Right atrium auricular region (tissue), 2 donors: ENCODE results near the gene RGSL1. TPM values are rescaled to one million over a fixed set of nuclear protein-coding genes. Genes with fewer than 3 reads are reported as not detected.

ENCODE experiments used
- DNase-seq: peaks from one replicate; pipeline ENCODE4 v3.0.0-alpha.2; 2019; ENCODE audit warnings: low spot score
- H3K27ac ChIP-seq, 2 donors: fragments of 200-600 bp; sonication (generic); 1 replicate in 1 of 2; 2 replicates in 1 of 2; pipeline ENCODE4 v1.5.1; 2016 to 2019
- H3K27me3 ChIP-seq, 2 donors: fragments of 200-600 bp; sonication (generic); one replicate each; pipeline versions ENCODE4 v1.5.1 to v1.6.0; 2017 to 2019
- H3K36me3 ChIP-seq: fragments of 200-600 bp; sonication (generic); one replicate; pipeline ENCODE4 v1.5.1; 2016
- H3K4me1 ChIP-seq, 2 donors: fragments of 200-600 bp; sonication (generic); one replicate each; pipeline versions ENCODE4 v1.5.1 to v1.6.0; 2017 to 2019
- H3K4me3 ChIP-seq, 2 donors: fragments of 200-600 bp; sonication (generic); 1 replicate in 1 of 2; 2 replicates in 1 of 2; pipeline ENCODE4 v1.5.1; 2017 to 2019; ENCODE audit warnings: mild to moderate bottlenecking in 1 of 2, moderate library complexity in 1 of 2
- H3K9me3 ChIP-seq, 2 donors: fragments of 200-600 bp; sonication (generic); one replicate each; pipeline ENCODE4 v1.5.1; 2019
- CTCF ChIP-seq, 2 donors: fragments of 200-600 bp; sonication (generic); IDR thresholded peaks; one replicate each; pipeline ENCODE4 v1.5.1; 2019; ENCODE audit warnings: antibody characterized with exemption in 2 of 2
- total RNA-seq, 2 donors: library from RNA; depleted of rRNA; stranded (reverse); fragments of >200 nt; gene quantifications; one replicate each; pipeline ENCODE4 v1.1.0, GENCODE V29; 2016

The RGSL1 gene
- total RNA-seq, 2 donors from 2014 or later = not detected

- Histone ChIP-seq H3K4me1 (no peaks in the 10 kb centered on the region), H3K4me3 (no peak overlapping the region), H3K9me3 (peaks cover 0 to 14% of the 10 kb centered on the region in 2 donors), H3K27me3 (no peaks in the 10 kb centered on the region), H3K36me3 (no peaks in the 10 kb centered on the region), H3K27ac (no peak overlapping the region)
- no peak for DNase-seq
- no peak for TF ChIP-seq CTCF (IDR thresholded peaks at IDR 0.05)
These were observed 26.7 kb downstream of the RGSL1 start for GRCh38 chr1:182476625-182477024.

- Histone ChIP-seq H3K36me3 (no peaks in the 10 kb centered on the region), H3K9me3 (peaks cover 0 to 14% of the 10 kb centered on the region in 2 donors), H3K4me1 (no peaks in the 10 kb centered on the region), H3K27ac (no peak overlapping the region), H3K4me3 (no peak overlapping the region), H3K27me3 (no peaks in the 10 kb centered on the region)
- no peak for TF ChIP-seq CTCF (IDR thresholded peaks at IDR 0.05)
- no peak for DNase-seq
These were observed 28.3 kb downstream of the RGSL1 start for GRCh38 chr1:182478238-182478637.

GRCh38 chr1:182484067-182484466 lies 34.1 kb downstream of the RGSL1 start:
- no peaks in the 10 kb centered on the region for H3K27me3 ChIP-seq
- no peak overlapping the region for H3K4me3 ChIP-seq
- no peak for TF ChIP-seq CTCF (IDR thresholded peaks at IDR 0.05)
- H3K36me3 ChIP-seq = no peaks in the 10 kb centered on the region
- peaks cover 0 to 1% of the 10 kb centered on the region in 2 donors for H3K9me3 ChIP-seq
- H3K4me1 ChIP-seq = no peaks in the 10 kb centered on the region
- DNase-seq = no peak
- no peak overlapping the region for H3K27ac ChIP-seq

GRCh38 chr1:182484531-182485257 lies 34.7 kb downstream of the RGSL1 start:
- Histone ChIP-seq H3K27ac (no peak overlapping the region), H3K27me3 (no peaks in the 10 kb centered on the region), H3K36me3 (no peaks in the 10 kb centered on the region), H3K4me1 (no peaks in the 10 kb centered on the region), H3K4me3 (no peak overlapping the region), H3K9me3 (no peaks in the 10 kb centered on the region)
- TF ChIP-seq CTCF (IDR thresholded peaks at IDR 0.05) = no peak
- DNase-seq = no peak

GRCh38 chr1:182485861-182486260 lies 35.9 kb downstream of the RGSL1 start:
- Histone ChIP-seq H3K36me3 (no peaks in the 10 kb centered on the region), H3K9me3 (no peaks in the 10 kb centered on the region), H3K4me1 (no peaks in the 10 kb centered on the region), H3K27ac (no peak overlapping the region), H3K4me3 (no peak overlapping the region), H3K27me3 (no peaks in the 10 kb centered on the region)
- no peak for DNase-seq
- no peak for TF ChIP-seq CTCF (IDR thresholded peaks at IDR 0.05)

- H3K9me3 ChIP-seq = no peaks in the 10 kb centered on the region
- no peaks in the 10 kb centered on the region for H3K4me1 ChIP-seq
- no peaks in the 10 kb centered on the region for H3K36me3 ChIP-seq
- no peak for TF ChIP-seq CTCF (IDR thresholded peaks at IDR 0.05)
- no peak for DNase-seq
- H3K4me3 ChIP-seq = no peak overlapping the region
- H3K27me3 ChIP-seq = no peaks in the 10 kb centered on the region
- no peak overlapping the region for H3K27ac ChIP-seq
These were observed 38.9 kb downstream of the RGSL1 start for GRCh38 chr1:182488803-182489202.
